ENCODE measurements around the gene SRSF3.

- no peak for TF ChIP-seq CTCF (IDR thresholded peaks at IDR 0.05)
- TF ChIP-seq POLR2A (IDR thresholded peaks at IDR 0.05), result no peak
- no peak for TF ChIP-seq POLR2AphosphoS5 (IDR thresholded peaks at IDR 0.05)
Observed at GRCh38 chr6:36629784-36630183, 35.6 kb downstream of the SRSF3 start.

All from sigmoid colon (tissue), 4 donors.